Measurements from ENCODE around the gene CAMTA1. TPM values are rescaled to one million over a fixed set of nuclear protein-coding genes. Genes with fewer than 3 reads are reported as not detected.

Gene CAMTA1
- total and polyA plus RNA-seq, 9 of the 15 experiments (the other 6 are each of a cell fraction or from before 2014, with no cell fraction given) = 43.9 to 161 (median 65.9) TPM

GRCh38 chr1:7477593-7477992 lies 692.3 kb downstream of the CAMTA1 start:
- no peaks in the 10 kb centered on the region for H3K79me2 ChIP-seq (ENCODE audit: control insufficient read depth, insufficient read depth, low read length)
- no peak overlapping the region for H3K4me2 ChIP-seq (ENCODE audit: insufficient read depth, low read length)
- H3K9ac ChIP-seq (ENCODE audit: insufficient read depth in 1 of 2, low read depth in 2 of 2, low read length in 2 of 2) = no peak overlapping the region
- H4K20me1 ChIP-seq (replicated peaks; ENCODE audit: control insufficient read depth, insufficient read depth, low read length) = peaks cover 32% of the 10 kb centered on the region
- WGBS (ENCODE audit: insufficient coverage, low coverage, missing lambda C conversion rate) = 2% methylated on average over 12 of the region's 12 CpGs
- no peaks in the 10 kb centered on the region for H3K9me1 ChIP-seq (ENCODE audit: control insufficient read depth, insufficient read depth, low read length)
- no peak overlapping the region for H3K27ac ChIP-seq (ENCODE audit: extremely low read depth, low read depth, low read length)
- peaks cover 19 to 88% of the 10 kb centered on the region in 2 experiments for H3K27me3 ChIP-seq (ENCODE audit: control insufficient read depth in 2 of 2, insufficient read depth in 2 of 2, low read length in 2 of 2)
- in situ Hi-C loops (cut with MboI) = no loop called here
- no peaks in the 10 kb centered on the region for H3K4me1 ChIP-seq (replicated peaks in 1 of 2; ENCODE audit: control insufficient read depth in 2 of 2, insufficient read depth in 2 of 2, low read length in 2 of 2)
- no TSS peak for BruUV-seq (replicated peaks)
- H2AFZ ChIP-seq (ENCODE audit: low read depth, low read length) = no peak overlapping the region
- FAIRE-seq (no peak), DNase-seq (ENCODE audit: extremely low read depth in 1 of 4, low spot score in 3 of 4) (no peak), ATAC-seq (no peak)
- no peaks in the 10 kb centered on the region for H3K36me3 ChIP-seq (ENCODE audit: control insufficient read depth, insufficient read depth, low read length)
- no peak overlapping the region for H3K4me3 ChIP-seq
- intact Hi-C loops (cut with micrococcal nuclease) = no loop called here
- ChIA-PET POLR2A (no interaction called here), CTCF (ENCODE audit: low intra/inter-chr PET ratio) (no interaction called here)
- H3K9me3 ChIP-seq (replicated peaks; ENCODE audit: control insufficient read depth, insufficient read depth, low read depth, low read length) = no peaks in the 10 kb centered on the region; the same call in 1 of the 2 replicates
- TF ChIP-seq RUNX1 (IDR thresholded peaks at IDR 0.05; ENCODE audit: low read depth) = no peak

GRCh38 chr1:7478142-7478790 lies 693.0 kb downstream of the CAMTA1 start:
- TF ChIP-seq GMEB1 (CRISPR knock-in tag; IDR thresholded peaks at IDR 0.05) (no peak), ARNT (IDR thresholded peaks at IDR 0.05) (no peak), IRF2 (CRISPR knock-in tag; IDR thresholded peaks at IDR 0.05) (no peak), RUNX1 (IDR thresholded peaks at IDR 0.05; ENCODE audit: low read depth) (no peak), KAT8 (IDR thresholded peaks at IDR 0.05; ENCODE audit: low read depth) (no peak), HLTF (IDR thresholded peaks at IDR 0.05) (no peak), HDGF (IDR thresholded peaks at IDR 0.05) (no peak), THAP7 (CRISPR knock-in tag; IDR thresholded peaks at IDR 0.05) (no peak)

More at GRCh38 chr1:7478142-7478790, 693.0 kb downstream of the CAMTA1 start:
- Histone ChIP-seq H3K4me3 (no peak overlapping the region), H4K20me1 (replicated peaks; ENCODE audit: control insufficient read depth, insufficient read depth, low read length) (peaks cover 32% of the 10 kb centered on the region), H3K9me1 (ENCODE audit: control insufficient read depth, insufficient read depth, low read length) (no peaks in the 10 kb centered on the region), H3K27me3 (ENCODE audit: control insufficient read depth in 2 of 2, insufficient read depth in 2 of 2, low read length in 2 of 2) (peaks cover 19 to 88% of the 10 kb centered on the region in 2 experiments), H3K4me2 (ENCODE audit: insufficient read depth, low read length) (no peak overlapping the region), H3K27ac (ENCODE audit: extremely low read depth, low read depth, low read length) (no peak overlapping the region), H3K9me3 (replicated peaks; ENCODE audit: control insufficient read depth, insufficient read depth, low read depth, low read length) (no peaks in the 10 kb centered on the region; the same call in 1 of the 2 replicates), H2AFZ (ENCODE audit: low read depth, low read length) (no peak overlapping the region), H3K9ac (ENCODE audit: insufficient read depth in 1 of 2, low read depth in 2 of 2, low read length in 2 of 2) (no peak overlapping the region), H3K36me3 (ENCODE audit: control insufficient read depth, insufficient read depth, low read length) (no peaks in the 10 kb centered on the region), H3K79me2 (ENCODE audit: control insufficient read depth, insufficient read depth, low read length) (no peaks in the 10 kb centered on the region), H3K4me1 (replicated peaks in 1 of 2; ENCODE audit: control insufficient read depth in 2 of 2, insufficient read depth in 2 of 2, low read length in 2 of 2) (no peaks in the 10 kb centered on the region)
- BruUV-seq (replicated peaks) = no TSS peak
- POLR2A ChIA-PET = interaction anchor here (1.2 kb wide), 1 partner anchor 11 kb away, joined by 4 read pairs; no protein-coding TSS in a partner anchor
- 0% methylated on average over 13 of the region's 13 CpGs for WGBS (ENCODE audit: insufficient coverage, low coverage, missing lambda C conversion rate)
- no peak for FAIRE-seq
- DNase-seq (ENCODE audit: extremely low read depth in 1 of 4, low spot score in 3 of 4) = no peak
- no peak for ATAC-seq
- in situ Hi-C loops (cut with MboI) = no loop called here
- intact Hi-C loops (cut with micrococcal nuclease) = no loop called here
- CTCF ChIA-PET (ENCODE audit: low intra/inter-chr PET ratio) = no interaction called here
